OCI-LY7 (cell line): ENCODE results near the gene STIM1. TPM values are rescaled to one million over a fixed set of nuclear protein-coding genes. Genes with fewer than 3 reads are reported as not detected.
A peak's percentile ranks its signal among the peaks of the same experiment; 100 is the strongest.

Experiments used
- BruUV-seq: library from RNA; stranded (reverse); fragments of 400-500 nt; replicated peaks from 2 replicates; lab custom pipeline; 2021; lab: Mats Ljungman, UMichigan
- CTCF ChIA-PET: fragments of 300-600 bp; sonication (Branson Sonifier 250); formaldehyde crosslinking; loops from one replicate; lab custom pipeline; 2022; ENCODE audit warnings: antibody characterized with exemption; ENCODE audit not compliant: unreplicated experiment; lab: Charles Lee
- POLR2A ChIA-PET: fragments of 300-600 bp; sonication (Branson Sonifier 250); formaldehyde crosslinking; loops from one replicate; lab custom pipeline; 2022; ENCODE audit warnings: antibody characterized with exemption; lab: Charles Lee
- DNase-seq: peaks from one replicate; pipeline ENCODE4 v3.0.0-alpha.2; 2015; ENCODE audit warnings: low spot score
- H2AFZ ChIP-seq: fragments of 200-600 bp; sonication (generic), shearing (Covaris generic); 2 replicates; pipeline ENCODE4 v1.6.1; 2014; ENCODE audit warnings: mild to moderate bottlenecking, antibody characterized with exemption, low read length, moderate library complexity
- H3K27ac ChIP-seq: fragments of 200-600 bp; sonication (generic); 2 replicates; pipeline ENCODE4 v1.5.1; 2014; ENCODE audit warnings: mixed run types, low read depth, mild to moderate bottlenecking, moderate library complexity, low read length, inconsistent platforms; ENCODE audit not compliant: poor library complexity, severe bottlenecking
- H3K36me3 ChIP-seq: fragments of 200-600 bp; sonication (generic); 2 replicates; pipeline ENCODE4 v1.6.1; 2014; ENCODE audit warnings: mild to moderate bottlenecking, antibody characterized with exemption, low read length, moderate library complexity, mixed read lengths; ENCODE audit not compliant: insufficient read depth
- H3K4me1 ChIP-seq: fragments of 200-600 bp; sonication (generic); 2 replicates; pipeline ENCODE4 v1.5.1; 2014; ENCODE audit warnings: mild to moderate bottlenecking, low read length; ENCODE audit not compliant: insufficient read depth, poor library complexity, severe bottlenecking
- H3K4me2 ChIP-seq: fragments of 200-600 bp; sonication (generic); 2 replicates; pipeline ENCODE4 v1.6.1; 2014; ENCODE audit warnings: mild to moderate bottlenecking, low read length
- H3K4me3 ChIP-seq: fragments of 200-600 bp; sonication (generic); 2 replicates; pipeline ENCODE4 v1.5.1; 2014; ENCODE audit warnings: mild to moderate bottlenecking, low read depth, low read length; ENCODE audit not compliant: poor library complexity, severe bottlenecking
- H3K79me2 ChIP-seq: fragments of 200-600 bp; sonication (generic); 2 replicates; pipeline ENCODE4 v1.6.1; 2016; ENCODE audit warnings: low read depth, mild to moderate bottlenecking, low read length, moderate library complexity, mixed read lengths; ENCODE audit not compliant: insufficient read depth
- H3K9me2 ChIP-seq: fragments of 200-600 bp; sonication (generic); 2 replicates; pipeline ENCODE4 v1.6.1; 2016; ENCODE audit warnings: mild to moderate bottlenecking, low read length, mixed read lengths; ENCODE audit not compliant: insufficient read depth
- H3K9me3 ChIP-seq: fragments of 200-600 bp; sonication (generic); 2 replicates; pipeline ENCODE4 v1.6.1; 2014; ENCODE audit warnings: mild to moderate bottlenecking, mixed run types, low read length, mixed read lengths
- H4K20me1 ChIP-seq: fragments of 200-600 bp; sonication (generic); 2 replicates; pipeline ENCODE4 v1.6.1; 2014; ENCODE audit warnings: mild to moderate bottlenecking, antibody characterized with exemption, low read length, moderate library complexity, mixed read lengths; ENCODE audit not compliant: insufficient read depth
- EZH2phosphoT487 ChIP-seq: fragments of 200-600 bp; sonication (generic); IDR thresholded peaks from 2 replicates; pipeline ENCODE4 v1.6.1; 2018; ENCODE audit warnings: low read depth, borderline replicate concordance, mild to moderate bottlenecking, mixed run types, antibody characterized with exemption, low read length, moderate library complexity, mixed read lengths
- intact Hi-C: fragments of 100-400 bp; cut with micrococcal nuclease; formaldehyde crosslinking; loops from one replicate; pipeline ENCODE4 v1.10.0; 2022; ENCODE audit not compliant: unreplicated experiment
- total RNA-seq, 2 experiments: library from RNA; depleted of rRNA in 1 of 2; stranded (reverse); fragments of >200 nt in 1 of 2; shearing (Covaris generic) in 1 of 2; gene quantifications; 2 replicates each; pipeline ENCODE4 v1.2.3, GENCODE V29; 2014 to 2022
- TF ChIP-seq, protein P1 (sequence below): fragments of 200-600 bp; sonication (generic); conservative IDR thresholded peaks from 2 replicates; pipeline ENCODE4 v1.5.1; 2014; ENCODE audit warnings: mild to moderate bottlenecking, antibody characterized with exemption, low read length, moderate library complexity, mixed read lengths

The STIM1 gene
- total RNA-seq, 2 experiments from 2014 or later = 21.0 to 49.1 TPM

DNA sequence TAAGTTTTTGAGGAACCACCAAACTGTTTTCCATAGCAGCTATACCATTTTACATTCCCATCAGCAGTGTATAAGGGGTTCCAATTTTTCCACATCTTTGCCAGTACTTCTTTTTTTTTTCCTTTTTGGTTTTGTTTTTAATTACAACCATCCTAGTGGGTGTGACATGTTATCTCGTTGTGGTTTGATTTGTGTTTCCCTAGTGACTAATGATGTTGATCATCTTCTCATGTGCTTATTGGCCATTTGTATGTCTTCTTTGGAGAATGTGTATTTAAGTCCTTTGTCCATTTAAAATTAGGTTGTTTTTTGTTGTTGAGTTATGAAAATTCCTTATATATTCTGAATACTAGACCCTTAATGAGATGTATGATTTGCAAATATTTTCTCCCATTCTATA is 59.3 kb downstream of the STIM1 start:
- Histone ChIP-seq H3K4me1 (peaks cover 25% of the 10 kb centered on the region), H2AFZ (no peak overlapping the region), H3K4me2 (no peak overlapping the region), H3K27ac (no peak overlapping the region), H3K36me3 (no peaks in the 10 kb centered on the region), H3K4me3 (no peak overlapping the region), H3K79me2 (peaks cover 4% of the 10 kb centered on the region; the same call in 1 of the 2 replicates), H3K9me2 (no peaks in the 10 kb centered on the region), H3K9me3 (no peaks in the 10 kb centered on the region), H4K20me1 (no peaks in the 10 kb centered on the region)
- intact Hi-C loops = no loop called here
- no peak for TF ChIP-seq EZH2phosphoT487
- no TSS peak for BruUV-seq
- CTCF ChIA-PET = no interaction called here
- no peak for DNase-seq
- POLR2A ChIA-PET = interaction anchor here (0.6 to 1.1 kb wide), 6 partner anchors 12 to 133 kb away, joined by 3 to 5 read pairs (median 4); no protein-coding TSS in a partner anchor

DNA sequence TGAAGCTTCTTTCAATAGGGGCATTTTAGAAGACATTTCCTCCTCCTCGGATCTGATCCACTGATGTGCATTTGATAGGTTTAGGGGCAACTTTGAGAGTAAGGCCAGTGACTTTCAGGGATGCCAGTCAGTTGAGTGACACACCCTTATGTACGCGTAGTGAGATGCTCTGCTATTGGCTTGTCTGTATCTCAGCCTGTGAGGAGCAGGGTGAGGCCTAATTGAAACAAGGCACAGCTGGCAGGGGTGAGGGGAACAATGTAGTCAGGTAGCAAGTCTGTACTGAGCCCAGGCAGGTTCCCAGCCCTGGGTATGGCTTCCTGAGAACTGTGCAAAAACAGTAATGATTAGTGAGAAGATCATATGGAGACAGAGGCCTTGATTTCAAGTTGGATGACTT is 61.5 kb downstream of the STIM1 start:
- H2AFZ ChIP-seq = no peak overlapping the region
- H3K4me2 ChIP-seq = peak overlapping the region; percentile 16; the same call in 1 of the 2 replicates
- no peaks in the 10 kb centered on the region for H3K9me3 ChIP-seq
- intact Hi-C loops = no loop called here
- H3K4me3 ChIP-seq = no peak overlapping the region
- H3K36me3 ChIP-seq = no peaks in the 10 kb centered on the region
- no peak overlapping the region for H3K27ac ChIP-seq
- no TSS peak for BruUV-seq
- H3K4me1 ChIP-seq = peaks cover 29% of the 10 kb centered on the region
- TF ChIP-seq, protein P1, sequence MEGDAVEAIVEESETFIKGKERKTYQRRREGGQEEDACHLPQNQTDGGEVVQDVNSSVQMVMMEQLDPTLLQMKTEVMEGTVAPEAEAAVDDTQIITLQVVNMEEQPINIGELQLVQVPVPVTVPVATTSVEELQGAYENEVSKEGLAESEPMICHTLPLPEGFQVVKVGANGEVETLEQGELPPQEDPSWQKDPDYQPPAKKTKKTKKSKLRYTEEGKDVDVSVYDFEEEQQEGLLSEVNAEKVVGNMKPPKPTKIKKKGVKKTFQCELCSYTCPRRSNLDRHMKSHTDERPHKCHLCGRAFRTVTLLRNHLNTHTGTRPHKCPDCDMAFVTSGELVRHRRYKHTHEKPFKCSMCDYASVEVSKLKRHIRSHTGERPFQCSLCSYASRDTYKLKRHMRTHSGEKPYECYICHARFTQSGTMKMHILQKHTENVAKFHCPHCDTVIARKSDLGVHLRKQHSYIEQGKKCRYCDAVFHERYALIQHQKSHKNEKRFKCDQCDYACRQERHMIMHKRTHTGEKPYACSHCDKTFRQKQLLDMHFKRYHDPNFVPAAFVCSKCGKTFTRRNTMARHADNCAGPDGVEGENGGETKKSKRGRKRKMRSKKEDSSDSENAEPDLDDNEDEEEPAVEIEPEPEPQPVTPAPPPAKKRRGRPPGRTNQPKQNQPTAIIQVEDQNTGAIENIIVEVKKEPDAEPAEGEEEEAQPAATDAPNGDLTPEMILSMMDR = no peak
- TF ChIP-seq EZH2phosphoT487 = no peak
- no peaks in the 10 kb centered on the region for H3K9me2 ChIP-seq
- ChIA-PET POLR2A (interaction anchor here (0.5 to 1.0 kb wide), 2 partner anchors 16 to 105 kb away, joined by 3 to 4 read pairs; no protein-coding TSS in a partner anchor), CTCF (no interaction called here)
- peaks cover 11% of the 10 kb centered on the region; the same call in 1 of the 2 replicates for H3K79me2 ChIP-seq
- no peak for DNase-seq
- H4K20me1 ChIP-seq = no peaks in the 10 kb centered on the region

DNA sequence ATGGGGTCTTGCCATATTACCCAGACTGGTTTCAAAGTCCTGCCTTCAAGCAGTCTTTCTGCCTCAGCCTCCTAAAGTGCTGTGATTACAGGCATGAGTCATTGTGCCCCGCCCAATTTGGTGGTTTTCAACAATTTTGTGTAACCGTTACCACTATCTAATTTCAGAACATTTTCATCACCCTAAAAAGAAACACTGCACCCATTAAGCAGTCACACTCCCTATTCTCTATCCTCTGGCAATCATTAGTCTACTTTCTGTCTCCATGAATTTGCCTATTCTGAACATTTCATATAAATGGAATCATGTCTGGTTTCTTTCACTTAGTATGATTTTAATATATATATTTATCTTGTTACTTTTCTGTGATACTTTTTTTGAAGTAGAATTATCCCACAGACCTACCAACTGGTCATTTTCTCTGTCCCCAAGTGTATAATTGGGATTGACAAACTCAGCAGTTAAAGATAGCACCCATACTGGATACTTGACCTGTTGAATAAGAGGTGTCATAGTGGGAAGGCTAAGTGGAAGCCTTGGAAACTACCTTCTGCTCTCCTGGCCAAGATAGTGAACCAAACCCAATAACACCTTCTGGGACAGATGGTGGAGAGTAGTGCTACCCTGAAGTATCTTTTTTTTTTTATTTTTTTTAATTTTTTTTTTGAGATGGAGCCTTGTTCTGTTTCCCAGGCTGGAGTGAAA is 64.8 kb downstream of the STIM1 start:
- H2AFZ ChIP-seq = no peak overlapping the region
- no peaks in the 10 kb centered on the region for H3K9me2 ChIP-seq
- BruUV-seq = no TSS peak
- no peak overlapping the region for H3K4me3 ChIP-seq
- H4K20me1 ChIP-seq = no peaks in the 10 kb centered on the region
- no peak for TF ChIP-seq EZH2phosphoT487
- TF ChIP-seq, protein P1 = no peak
- H3K27ac ChIP-seq = no peak overlapping the region
- ChIA-PET CTCF (no interaction called here), POLR2A (interaction anchor here (0.5 kb wide), 1 partner anchor 26 kb away, joined by 4 read pairs; no protein-coding TSS in a partner anchor)
- DNase-seq = no peak
- no peaks in the 10 kb centered on the region; the same call in 1 of the 2 replicates for H3K36me3 ChIP-seq
- peaks cover 29% of the 10 kb centered on the region for H3K4me1 ChIP-seq
- no peaks in the 10 kb centered on the region for H3K9me3 ChIP-seq
- H3K79me2 ChIP-seq = peaks cover 11% of the 10 kb centered on the region; the same call in 1 of the 2 replicates
- H3K4me2 ChIP-seq = no peak overlapping the region
- intact Hi-C loops = loop anchor here (10.0 kb wide), 1 partner anchor 155 kb away; no protein-coding TSS in a partner anchor
